Measurements from ENCODE around the gene TNFRSF8. TPM values are rescaled to one million over a fixed set of nuclear protein-coding genes. Genes with fewer than 3 reads are reported as not detected.

TNFRSF8 gene
- total and polyA plus RNA-seq, 8 donors = 0.11 to 2.8 (median 0.21) TPM

DNA sequence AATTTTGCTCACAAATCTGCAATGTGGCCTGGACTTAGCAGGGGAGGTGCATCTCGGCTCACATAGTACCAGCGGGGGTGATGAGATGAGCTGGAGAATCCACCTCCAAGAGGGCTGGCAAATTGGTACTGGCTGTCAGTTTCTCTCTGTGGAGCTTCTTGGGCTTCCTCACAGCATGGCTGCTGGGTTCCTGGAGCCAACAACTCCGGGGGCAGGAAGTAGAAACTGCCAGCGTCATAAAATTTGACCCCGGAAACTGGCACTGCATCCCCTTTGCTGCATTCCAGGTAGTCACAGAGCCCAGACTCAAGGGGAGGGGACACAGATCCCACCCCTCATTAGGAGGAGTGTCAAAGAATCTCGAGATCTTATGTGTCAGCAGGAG, 86.7 kb downstream of the TNFRSF8 start:
- peaks cover 12 to 99% of the 10 kb centered on the region in 2 donors for H3K4me1 ChIP-seq
- H3K4me3 ChIP-seq = no peak overlapping the region
- H3K27ac ChIP-seq = peak overlapping the region; percentile 37 to 98
- H3K27me3 ChIP-seq = no peaks in the 10 kb centered on the region
- intact Hi-C loops (cut with DNase I) = no loop called here
- no peaks in the 10 kb centered on the region for H3K36me3 ChIP-seq
- ATAC-seq (no peak), DNase-seq (peak in 1 of 4 donors; percentile 8)
- H3K9me3 ChIP-seq = no peaks in the 10 kb centered on the region
- no peak for TF ChIP-seq CTCF (IDR thresholded peaks at IDR 0.05)

DNA sequence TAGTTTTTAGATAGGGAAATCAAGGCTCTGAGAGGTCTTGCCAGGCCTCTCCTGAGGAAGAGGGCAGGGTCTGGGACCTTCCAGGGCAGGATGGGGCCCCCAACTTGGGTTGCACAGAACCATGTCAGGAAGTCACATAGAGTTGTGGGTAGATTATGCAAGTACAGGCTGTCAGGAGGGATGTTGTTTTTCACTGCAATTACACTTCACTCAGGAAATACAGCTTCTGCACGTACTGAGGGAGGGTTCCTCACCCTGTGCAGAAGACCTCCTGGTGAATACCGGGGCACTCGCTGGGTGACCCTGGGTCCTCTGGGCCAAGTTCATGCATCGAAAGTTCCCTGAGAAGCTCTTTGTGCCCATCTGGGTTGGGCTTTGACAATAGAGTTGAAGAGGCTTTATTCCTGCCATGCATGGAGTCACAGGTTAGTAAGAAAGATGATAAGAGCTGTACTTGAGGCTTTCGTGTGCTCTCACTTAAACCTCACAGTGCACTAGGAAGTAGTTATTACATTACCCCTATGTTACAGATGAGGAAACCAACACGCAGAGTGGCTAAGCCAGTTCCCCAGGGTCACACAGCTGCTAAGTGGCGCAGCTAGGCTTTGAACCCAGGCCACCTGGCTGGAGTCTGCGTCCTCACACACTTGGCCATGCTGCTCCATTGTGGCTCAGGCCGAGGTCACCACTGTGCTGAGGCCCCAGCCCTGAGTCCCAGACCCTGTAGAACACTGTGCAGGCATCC, 87.5 kb downstream of the TNFRSF8 start:
- Histone ChIP-seq H3K27me3 (no peaks in the 10 kb centered on the region), H3K4me1 (peaks cover 12 to 99% of the 10 kb centered on the region in 2 donors)

DNA sequence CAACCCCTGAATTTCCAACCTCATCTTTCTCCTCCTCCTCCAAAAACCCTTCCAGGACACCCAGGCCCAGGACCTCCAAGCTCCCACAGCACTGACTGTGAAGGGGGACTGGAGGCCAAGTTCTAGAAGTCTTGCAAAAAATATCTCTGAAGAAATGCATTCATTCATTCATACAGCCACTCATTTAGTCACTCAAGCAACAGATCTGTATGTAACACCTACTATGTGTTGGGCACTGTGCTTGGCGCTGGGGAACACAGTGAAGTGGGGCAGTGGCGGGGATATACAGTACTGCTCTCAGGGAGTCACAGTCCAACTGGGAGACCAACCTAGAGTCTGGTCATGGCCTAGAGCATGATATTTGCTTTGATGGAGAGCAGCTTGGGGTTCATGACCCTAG, 88.4 kb downstream of the TNFRSF8 start:
- TF ChIP-seq CTCF (IDR thresholded peaks at IDR 0.05) = no peak
- peak in 1 of 4 donors; percentile 20 for DNase-seq
- H3K36me3 ChIP-seq = no peaks in the 10 kb centered on the region
- no peaks in the 10 kb centered on the region for H3K27me3 ChIP-seq
- no peak overlapping the region for H3K4me3 ChIP-seq
- peak overlapping the region; percentile 37 to 98 for H3K27ac ChIP-seq
- intact Hi-C loops (cut with DNase I) = no loop called here
- H3K9me3 ChIP-seq = no peaks in the 10 kb centered on the region
- peaks cover 12 to 99% of the 10 kb centered on the region in 2 donors for H3K4me1 ChIP-seq
- no peak for ATAC-seq

More for the DNA sequence above, 87.5 kb downstream of the TNFRSF8 start:
- ATAC-seq (peak; percentile 45), DNase-seq (peak in 1 of 4 donors; percentile 79)
- no peaks in the 10 kb centered on the region for H3K36me3 ChIP-seq
- no peak overlapping the region for H3K4me3 ChIP-seq
- peak overlapping the region; percentile 37 to 98 for H3K27ac ChIP-seq
- intact Hi-C loops (cut with DNase I) = no loop called here
- no peak for TF ChIP-seq CTCF (IDR thresholded peaks at IDR 0.05)
- H3K9me3 ChIP-seq = no peaks in the 10 kb centered on the region

DNA sequence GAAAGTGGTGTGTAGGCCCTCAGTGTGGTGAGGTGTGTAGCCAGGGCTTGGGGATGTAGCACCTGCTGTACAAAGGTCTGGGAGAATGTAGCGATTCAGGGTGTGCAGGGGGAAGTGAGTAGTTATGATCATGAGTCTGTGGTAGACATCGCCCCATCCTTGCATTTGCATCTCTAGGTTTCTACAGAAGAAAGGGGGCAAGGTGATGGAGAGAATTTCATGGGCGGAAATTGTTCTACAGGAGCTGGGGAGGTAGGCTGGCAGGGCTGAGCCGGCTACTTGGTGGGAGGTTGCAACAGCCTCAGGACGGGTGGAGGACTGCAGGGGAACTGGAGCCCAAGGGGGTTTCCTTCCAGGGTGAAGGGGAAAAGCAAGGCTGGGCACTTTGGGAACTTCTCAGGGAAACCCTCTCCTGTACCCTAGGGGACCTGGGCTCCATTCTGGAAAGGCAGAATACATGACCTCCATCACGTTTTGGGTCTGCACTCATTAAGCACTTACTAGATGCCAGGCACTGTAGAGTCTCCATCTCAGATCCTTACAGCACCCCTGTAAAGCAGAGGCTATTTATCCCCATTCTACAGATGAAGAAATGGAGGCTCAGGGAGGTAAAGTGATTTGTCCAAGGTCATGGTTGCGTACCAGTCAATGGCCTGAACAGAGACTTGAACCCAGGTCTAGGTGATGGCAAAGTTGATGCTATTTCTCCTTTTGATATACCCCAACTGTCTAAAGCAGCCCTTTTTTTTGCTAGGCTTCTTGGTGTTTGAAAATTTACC, 89.2 kb downstream of the TNFRSF8 start:
- Histone ChIP-seq H3K27ac (peak overlapping the region; percentile 82 to 98), H3K4me3 (no peak overlapping the region), H3K27me3 (no peaks in the 10 kb centered on the region), H3K4me1 (peaks cover 12 to 97% of the 10 kb centered on the region in 2 donors), H3K9me3 (no peaks in the 10 kb centered on the region), H3K36me3 (no peaks in the 10 kb centered on the region)
- intact Hi-C loops (cut with DNase I) = no loop called here
- no peak for ATAC-seq
- peak in 1 of 4 donors; percentile 72 for DNase-seq
- no peak for TF ChIP-seq CTCF (IDR thresholded peaks at IDR 0.05)

DNA sequence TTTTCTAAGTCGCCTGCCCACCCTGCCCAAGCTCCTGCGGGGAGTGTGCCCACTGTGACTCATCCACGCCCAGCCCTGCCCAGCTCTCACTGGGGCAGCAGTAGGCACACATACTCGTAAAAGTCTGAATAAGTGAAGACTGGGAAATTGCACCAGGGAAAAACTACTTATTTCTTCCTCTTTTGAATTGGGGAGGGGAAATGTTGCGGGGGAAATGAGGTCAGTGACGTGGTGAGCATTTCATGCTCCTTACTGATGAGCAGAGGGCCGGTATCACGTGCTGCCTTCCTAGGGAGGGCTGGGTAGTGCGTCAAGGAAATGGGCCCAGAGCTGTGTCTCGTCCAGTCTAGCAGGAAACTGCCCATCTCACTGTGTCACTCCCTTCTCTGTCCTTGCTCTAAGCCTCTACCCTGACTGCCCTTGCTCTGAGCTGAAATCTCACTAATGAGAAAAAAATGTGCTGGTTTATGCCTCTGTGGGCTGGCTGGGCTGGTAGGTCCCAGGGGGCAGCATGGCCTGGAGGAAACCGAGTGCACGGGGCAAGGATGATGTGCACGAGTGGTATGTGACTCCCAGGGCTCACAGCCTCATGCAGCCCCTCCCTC, 90.2 kb downstream of the TNFRSF8 start:
- peaks cover 7 to 97% of the 10 kb centered on the region in 2 donors for H3K4me1 ChIP-seq

More for the DNA sequence above, 90.2 kb downstream of the TNFRSF8 start:
- intact Hi-C loops (cut with DNase I) = no loop called here
- peak; percentile 74 for ATAC-seq
- Histone ChIP-seq H3K36me3 (no peaks in the 10 kb centered on the region), H3K27me3 (no peaks in the 10 kb centered on the region), H3K4me3 (no peak overlapping the region), H3K9me3 (no peaks in the 10 kb centered on the region), H3K27ac (peak overlapping the region; percentile 82 to 98)
- DNase-seq = peak in 2 of 4 donors; percentile 88 to 91
- no peak for TF ChIP-seq CTCF (IDR thresholded peaks at IDR 0.05)
